Stimulated activated CD8-positive, alpha-beta memory T cell treated with anti-CD3 and anti-CD28 coated beads, Interleukin-12 subunit alpha, Interleukin-12 subunit beta, amount 100 ng/mL, for 4 hours (primary cell): ENCODE measurements around the gene TGM5.
"Not testable (repeated sequence)": the region's sequence is repeated elsewhere in the genome, so short reads cannot be mapped to it uniquely, and the experiment has no call there.

ENCODE experiments used
- DNase-seq: peaks from one replicate; pipeline ENCODE4 v3.0.0-alpha.2; 2020; ENCODE audit warnings: low read depth

Gene TGM5

GRCh38 chr15:43246261-43246774 is 20.4 kb downstream of the TGM5 start:
- no peak for DNase-seq

- no peak for DNase-seq
Observed at GRCh38 chr15:43244092-43244491, 22.6 kb downstream of the TGM5 start.

GRCh38 chr15:43243020-43243645 is 23.6 kb downstream of the TGM5 start:
- no peak for DNase-seq

- DNase-seq: no peak
Observed at GRCh38 chr15:43242616-43243015, 24.1 kb downstream of the TGM5 start.

GRCh38 chr15:43241100-43241499 is 25.6 kb downstream of the TGM5 start:
- DNase-seq: no peak

GRCh38 chr15:43239732-43240491 is 26.8 kb downstream of the TGM5 start:
- DNase-seq: no peak

- DNase-seq: no peak
Observed at GRCh38 chr15:43238671-43239131, 28.0 kb downstream of the TGM5 start.

- DNase-seq: no peak
Observed at GRCh38 chr15:43237842-43238470, 28.8 kb downstream of the TGM5 start.

GRCh38 chr15:43235536-43235935 is 31.2 kb downstream of the TGM5 start:
- no peak for DNase-seq

- DNase-seq: no peak
Observed at GRCh38 chr15:43232289-43232874, 34.3 kb downstream of the TGM5 start.

GRCh38 chr15:43230640-43231115 is 36.0 kb downstream of the TGM5 start:
- DNase-seq: no peak

GRCh38 chr15:43229977-43230376 is 36.8 kb downstream of the TGM5 start:
- no peak for DNase-seq

- no peak for DNase-seq
Observed at GRCh38 chr15:43226436-43227305, 40.1 kb downstream of the TGM5 start.

- not testable (repeated sequence) for DNase-seq
Observed at GRCh38 chr15:43225950-43226255, 40.8 kb downstream of the TGM5 start.

- DNase-seq: no peak
Observed at GRCh38 chr15:43225201-43225949, 41.4 kb downstream of the TGM5 start.

GRCh38 chr15:43221422-43221821 is 45.3 kb downstream of the TGM5 start:
- DNase-seq: no peak

GRCh38 chr15:43220991-43221403 is 45.7 kb downstream of the TGM5 start, which contains the start of gene EPB42:
Gene EPB42, minus strand, starts transcription at chr15:43221018. Its CDS starts 193 bp downstream, at chr15:43220825.
- no peak for DNase-seq

GRCh38 chr15:43219929-43220928 is 46.5 kb downstream of the TGM5 start:
- DNase-seq: no peak

- DNase-seq: no peak
Observed at GRCh38 chr15:43218908-43219706, 47.6 kb downstream of the TGM5 start.
